ENCODE data around the gene HIF3A.

HIF3A gene

DNA sequence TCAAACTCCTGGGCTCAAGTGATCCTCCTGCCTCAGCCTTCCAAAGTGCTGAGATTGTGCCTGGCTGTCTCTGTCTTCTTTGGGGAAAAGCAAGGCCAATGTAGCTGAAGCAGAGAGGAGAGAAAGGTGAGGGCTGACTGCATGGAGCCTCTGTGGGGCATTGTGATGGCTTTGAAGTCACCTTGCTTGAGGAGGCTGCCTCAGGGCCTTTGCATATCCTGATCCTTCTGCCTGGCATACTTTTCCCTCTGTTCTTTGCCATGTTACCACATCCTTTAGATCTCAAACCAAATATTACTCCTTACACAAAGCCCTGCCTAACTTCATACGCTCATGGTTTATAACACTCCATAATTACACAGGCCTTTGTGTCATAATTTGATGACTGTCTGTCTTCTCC, 40.6 kb downstream of the HIF3A start:
- DNase-seq, result no peak

DNA sequence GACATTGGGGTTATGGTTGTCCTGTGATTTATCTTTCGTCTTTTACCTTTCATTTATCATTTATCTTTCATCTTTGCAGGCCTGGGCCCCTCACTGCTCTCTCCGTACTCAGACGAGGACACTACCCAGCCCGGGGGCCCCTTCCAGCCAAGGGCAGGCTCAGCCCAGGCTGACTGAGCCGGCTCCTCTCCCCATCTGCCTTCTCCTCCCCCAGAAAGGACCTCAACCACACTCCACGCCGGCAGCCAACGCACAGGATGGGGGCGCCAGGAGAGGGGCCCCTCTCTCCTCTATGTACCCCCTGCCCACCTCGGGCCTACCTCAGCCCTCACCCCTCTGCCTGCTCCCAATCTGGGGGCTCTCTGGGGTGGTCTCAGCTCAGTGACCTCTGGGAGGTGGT, 42.6 kb downstream of the HIF3A start:
- DNase-seq, result no peak

DNA sequence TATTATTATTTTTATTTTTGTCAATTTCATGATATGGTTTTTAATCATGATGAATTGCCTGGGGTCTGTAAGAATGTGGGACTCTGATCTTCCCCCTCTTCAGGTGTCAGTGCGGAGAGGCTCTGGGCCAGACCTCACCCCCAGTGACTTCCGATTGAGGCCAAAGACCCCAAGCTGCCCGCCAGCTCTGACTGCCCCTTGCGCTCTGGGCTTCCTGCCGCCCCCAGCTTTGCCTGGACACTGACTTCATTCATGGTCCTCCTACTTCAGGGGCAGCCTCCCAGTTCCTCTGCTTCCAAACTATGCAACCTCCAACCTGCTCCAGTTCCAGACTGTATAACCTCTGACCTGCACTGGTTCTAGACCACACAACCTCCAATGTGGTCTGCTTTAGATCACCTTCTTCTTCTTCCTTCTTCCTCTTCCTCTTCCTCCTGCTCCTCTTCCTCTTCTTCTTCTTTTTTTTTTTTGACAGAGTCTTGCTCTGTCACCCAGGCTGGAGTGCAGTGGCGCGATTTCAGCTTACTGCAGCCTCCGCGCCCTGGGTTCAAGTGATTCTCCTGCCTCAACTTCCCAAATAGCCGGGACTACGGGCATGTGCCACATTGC, 43.3 kb downstream of the HIF3A start:
- DNase-seq, result no peak

DNA sequence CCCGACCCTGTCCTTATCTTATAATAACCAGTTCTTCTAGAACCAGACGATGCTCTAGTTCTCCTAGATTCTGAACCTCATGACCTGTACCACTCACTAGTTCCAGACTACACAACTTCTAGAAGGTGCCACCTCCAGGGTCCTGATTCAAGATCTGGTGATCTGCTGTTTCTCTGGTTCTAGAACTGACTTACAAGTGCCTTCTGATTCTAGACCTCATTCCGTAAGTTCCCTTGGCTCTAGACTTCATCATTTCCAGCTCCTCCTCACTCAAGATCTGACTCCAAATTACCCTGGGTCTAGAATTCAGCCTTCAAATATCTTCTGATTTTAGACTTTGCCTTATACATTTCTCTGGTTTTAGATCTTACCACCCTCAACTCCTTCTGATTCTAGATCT, 45.1 kb downstream of the HIF3A start:
- no peak for DNase-seq

DNA sequence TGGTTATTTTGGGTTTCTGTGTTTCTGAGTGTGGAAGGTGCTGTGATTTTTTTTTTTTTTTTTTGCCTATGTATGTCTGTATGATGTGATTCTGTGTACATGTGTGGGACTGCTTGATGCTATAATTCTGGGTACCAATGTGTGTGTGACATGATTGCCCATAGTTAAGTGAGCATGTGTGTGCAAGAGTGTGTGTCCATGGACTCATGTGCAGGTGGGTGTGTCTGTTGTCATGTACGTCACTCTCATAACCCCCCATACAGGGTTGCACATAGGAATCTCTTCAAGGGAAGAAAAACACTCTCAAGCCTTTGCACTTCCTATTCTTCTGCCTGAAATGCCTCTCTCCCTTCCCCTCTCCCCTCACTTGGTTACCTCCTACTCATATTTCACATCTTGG, 47.5 kb downstream of the HIF3A start:
- no peak for DNase-seq

DNA sequence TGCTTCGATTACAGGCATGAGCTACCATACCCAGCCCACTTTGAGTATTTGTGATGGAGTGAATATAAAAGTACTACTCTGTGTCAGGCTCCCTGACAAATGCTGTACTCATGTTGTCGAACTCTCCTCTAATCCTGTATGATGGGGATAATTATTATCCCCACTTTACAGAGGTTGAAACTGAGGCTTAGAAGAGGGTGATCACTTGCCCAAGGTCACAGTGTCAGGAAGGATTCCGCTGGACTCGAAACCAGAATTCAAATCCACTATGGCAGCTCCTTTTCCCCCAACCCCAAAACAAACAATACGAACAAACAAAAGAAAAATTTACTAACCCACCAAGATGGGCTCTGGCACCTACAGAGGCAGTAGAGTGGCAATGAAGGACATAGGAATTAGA, 48.3 kb downstream of the HIF3A start:
- no peak for DNase-seq

DNA sequence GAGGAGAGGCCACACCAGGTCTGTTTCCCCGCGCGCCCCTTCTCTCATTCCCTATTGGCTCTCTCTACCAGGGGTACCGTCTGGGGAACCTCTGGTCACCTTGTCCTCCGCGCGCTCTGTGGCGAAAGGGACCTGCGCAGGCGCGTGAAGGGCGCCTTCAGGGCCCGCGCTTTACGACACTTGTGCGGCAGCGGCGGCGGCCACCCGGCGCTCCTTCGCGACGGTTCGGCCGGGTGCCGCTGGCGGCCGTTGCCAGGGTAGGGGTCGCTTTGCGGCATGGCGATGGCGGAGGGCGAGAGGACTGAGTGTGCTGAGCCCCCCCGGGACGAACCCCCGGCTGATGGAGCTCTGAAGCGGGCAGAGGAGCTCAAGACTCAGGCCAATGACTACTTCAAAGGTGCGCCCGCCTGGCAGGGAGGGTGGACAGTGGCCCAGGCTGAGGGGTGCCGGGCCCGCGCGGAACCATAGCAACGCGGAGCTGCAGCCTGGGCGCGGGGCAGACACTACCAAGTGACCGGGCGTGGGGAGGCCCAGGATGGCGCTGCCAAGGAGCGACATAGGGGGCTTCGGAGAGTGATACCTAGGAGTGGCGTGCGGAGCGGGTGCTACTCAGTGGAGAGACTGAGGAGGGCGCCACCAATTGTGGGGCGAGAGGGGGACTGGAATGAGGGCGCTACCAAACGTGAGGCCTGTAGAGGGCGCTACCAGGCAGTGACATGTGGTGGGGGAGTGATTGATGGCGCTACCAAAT, 50.2 kb downstream of the HIF3A start, which contains the start of gene PPP5C:
PPP5C (plus strand) TSS at position 267 of the 751 bp plus-strand sequence; CDS start at position 277, 10 bp downstream.
- DNase-seq, result peak; percentile 72

DNA sequence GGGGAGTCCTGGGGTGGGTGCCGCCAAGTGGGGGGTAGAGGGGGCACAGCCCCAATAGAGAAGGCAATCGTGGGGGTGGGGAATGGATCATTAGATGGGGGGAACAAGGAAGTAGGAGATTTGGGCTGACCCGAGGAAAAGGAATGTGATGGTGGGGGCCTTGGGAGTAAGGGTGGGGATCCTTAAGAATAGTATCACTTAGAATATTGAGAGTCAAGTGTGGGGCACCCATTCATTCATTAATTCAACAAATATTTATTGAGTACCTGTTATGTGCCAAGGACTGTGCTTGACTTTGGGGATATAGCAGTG, 50.7 kb downstream of the HIF3A start:
- DNase-seq, result no peak

DNA sequence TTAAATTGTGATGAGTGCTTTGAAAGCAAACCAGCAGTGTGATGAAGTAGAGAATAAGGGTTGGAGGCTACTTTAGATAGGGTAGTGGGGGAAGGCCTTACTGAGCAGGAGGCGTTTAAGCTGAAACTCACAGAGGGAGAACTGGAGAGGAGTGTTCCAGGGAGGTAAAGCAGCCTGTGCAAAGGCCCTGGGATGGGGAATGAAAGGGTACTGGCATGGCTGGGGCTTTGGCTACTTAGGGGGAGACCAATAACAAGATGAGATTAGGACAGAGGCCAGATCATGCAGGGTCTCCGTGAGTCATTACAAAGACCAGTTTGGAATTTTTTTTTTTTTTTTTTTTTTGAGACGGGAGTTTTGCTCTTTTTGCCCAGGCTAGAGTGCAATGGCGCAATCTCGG, 51.1 kb downstream of the HIF3A start:
- DNase-seq, result no peak

DNA sequence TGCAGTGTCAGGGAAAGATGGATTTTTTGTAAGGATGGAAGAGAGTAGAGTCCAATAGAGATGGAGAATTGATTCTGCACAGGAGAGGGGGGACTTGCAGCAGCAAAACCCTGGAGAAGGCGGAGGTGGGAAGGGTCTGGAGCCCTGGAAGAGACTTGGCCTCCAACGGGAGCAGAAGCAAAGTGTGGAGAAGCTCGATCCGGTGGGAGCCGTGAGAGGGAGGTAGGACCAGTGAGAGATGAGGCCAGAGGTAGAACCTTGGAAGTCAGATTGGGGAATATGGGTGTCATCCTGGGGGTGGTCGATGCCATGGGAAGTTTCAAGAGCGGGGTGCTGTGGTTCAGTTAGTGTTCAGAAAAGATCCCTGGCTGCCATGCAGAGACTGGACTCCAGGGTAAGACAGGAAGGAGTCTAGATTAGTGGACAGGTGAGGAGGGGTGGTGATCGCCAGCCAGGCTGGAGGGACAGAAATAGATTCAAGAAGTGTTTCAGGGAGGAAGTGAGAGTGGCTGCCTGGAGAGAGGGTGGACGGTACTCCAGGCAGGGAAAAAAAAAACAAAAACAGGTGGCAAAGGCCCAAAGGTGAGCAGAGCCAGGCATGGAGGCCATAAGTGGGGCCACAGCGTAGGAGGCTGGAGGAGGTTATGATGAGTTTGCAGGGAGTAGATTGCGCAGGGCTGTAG, 52.6 kb downstream of the HIF3A start:
- no peak for DNase-seq

DNA sequence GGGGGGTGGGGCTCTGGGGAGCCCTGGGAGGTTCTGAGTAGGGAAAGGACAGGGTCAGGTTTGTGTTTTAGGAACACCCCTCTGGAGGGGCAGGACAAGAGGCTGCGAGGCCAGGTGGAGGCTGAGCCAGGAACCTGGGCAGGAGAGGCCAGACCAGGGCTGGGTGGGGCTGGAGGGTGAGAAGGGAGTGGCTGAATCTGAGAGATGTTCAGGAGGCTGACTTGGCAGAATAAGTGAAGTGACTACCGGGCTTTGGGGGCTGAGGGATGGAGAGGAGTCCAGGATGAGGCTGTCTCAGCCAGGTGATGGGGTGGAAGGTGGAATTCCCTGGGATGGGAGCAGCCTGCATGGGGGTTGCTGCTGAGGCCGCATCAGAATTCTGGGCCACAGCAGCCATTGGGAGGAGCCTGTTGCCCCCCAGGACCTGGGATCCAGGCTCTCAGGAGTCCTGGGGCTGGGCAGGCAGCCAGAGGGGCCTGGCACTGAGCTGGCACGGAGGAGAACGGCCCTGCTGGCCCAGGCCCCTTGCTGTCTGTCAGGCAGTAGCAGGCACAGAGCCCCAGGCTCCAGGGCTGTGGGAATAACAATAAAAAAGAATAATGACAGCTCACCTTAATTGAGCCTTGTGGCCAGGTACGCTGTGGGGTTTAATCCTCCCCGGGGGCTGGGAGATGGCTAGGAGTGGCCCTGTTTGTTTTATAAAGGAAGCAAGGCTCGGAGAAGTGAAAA, 53.4 kb downstream of the HIF3A start:
- no peak for DNase-seq

DNA sequence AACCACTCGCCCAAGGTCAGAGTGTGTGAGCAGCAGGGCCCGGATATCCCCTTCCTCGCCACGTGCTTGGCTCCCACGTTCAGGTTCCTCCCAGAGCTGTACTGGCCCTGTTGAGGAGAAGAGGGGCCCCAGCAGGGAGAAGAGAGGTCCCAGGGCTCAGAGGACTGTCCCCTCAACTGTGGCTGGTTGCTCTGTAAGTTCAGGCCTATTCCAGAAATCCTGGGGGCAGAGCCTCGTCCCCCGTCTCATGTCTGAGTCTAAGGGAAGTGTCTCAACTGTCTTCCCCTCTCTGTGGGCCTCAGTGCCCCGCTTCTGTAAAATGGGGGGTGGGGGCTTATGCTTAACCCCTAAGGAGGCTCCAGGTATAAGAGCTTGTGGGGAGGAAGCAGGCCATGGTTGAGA, 53.9 kb downstream of the HIF3A start:
- no peak for DNase-seq

DNA sequence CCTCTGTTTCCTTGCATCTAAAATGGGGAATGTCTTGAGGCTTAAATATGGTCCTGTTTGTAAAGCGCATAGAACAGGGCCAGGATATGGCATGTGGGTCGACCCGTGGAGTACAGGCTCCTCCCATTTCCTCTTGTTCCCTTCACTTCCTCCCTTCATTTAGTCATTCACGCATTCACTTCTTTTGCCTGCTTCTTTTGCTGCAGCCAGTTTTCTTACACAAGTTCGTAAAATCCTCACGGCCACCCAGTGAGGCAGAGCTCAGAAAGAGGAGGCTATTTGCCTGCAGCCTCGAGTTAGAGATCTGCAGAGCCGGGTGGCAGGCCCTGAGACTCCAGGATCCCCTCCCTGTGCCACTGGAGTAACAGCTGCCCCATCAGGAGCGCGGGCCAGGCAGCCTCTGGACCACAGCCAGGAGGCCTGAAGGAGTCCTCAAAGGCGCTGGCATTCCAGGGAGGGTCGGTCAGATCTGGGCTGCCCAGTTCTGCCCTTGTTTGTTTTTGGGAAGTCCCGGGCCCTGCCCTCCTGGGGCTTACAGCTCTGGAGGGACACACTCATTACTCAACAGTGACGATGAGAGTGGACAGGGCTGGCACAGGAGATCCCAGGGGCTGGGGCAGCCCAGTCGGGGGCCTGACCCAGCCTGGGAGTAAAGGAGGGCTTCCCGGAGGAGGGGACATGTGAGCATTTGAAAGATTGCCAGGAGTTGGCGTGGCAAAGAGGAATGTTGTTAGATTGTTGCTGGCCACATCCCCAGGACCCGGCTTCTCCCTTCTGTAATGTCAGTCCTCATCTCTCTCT, 54.6 kb downstream of the HIF3A start:
- no peak for DNase-seq

DNA sequence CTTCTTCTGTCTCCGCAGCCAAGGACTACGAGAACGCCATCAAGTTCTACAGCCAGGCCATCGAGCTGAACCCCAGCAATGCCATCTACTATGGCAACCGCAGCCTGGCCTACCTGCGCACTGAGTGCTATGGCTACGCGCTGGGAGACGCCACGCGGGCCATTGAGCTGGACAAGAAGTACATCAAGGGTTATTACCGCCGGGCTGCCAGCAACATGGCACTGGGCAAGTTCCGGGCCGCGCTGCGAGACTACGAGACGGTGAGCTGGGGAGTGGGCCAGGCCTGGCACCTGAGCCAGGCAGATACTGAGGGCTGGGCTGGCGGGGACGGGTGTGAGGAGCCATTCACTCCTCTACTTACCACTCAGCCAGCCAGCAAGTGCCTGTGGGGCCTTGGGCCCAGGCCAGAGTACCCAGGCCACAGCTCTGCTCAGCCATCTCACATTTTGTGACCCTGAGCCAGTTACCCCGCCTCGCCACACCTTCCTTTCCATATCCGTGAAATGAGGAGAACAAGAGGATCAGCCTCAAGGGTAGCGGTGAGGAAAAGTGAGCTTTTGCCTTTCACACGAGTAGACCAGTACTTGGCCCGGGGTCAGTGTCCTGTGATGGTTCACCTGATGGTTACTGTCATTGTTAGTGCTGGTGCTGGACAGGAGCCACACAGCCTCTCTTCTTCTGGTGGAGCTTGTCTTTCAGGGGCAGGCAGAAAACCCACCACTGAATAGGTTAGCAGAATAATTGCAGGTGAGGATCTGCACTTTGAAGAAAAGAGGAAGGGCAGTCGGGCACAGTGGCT, 57.1 kb downstream of the HIF3A start:
- no peak for DNase-seq

DNA sequence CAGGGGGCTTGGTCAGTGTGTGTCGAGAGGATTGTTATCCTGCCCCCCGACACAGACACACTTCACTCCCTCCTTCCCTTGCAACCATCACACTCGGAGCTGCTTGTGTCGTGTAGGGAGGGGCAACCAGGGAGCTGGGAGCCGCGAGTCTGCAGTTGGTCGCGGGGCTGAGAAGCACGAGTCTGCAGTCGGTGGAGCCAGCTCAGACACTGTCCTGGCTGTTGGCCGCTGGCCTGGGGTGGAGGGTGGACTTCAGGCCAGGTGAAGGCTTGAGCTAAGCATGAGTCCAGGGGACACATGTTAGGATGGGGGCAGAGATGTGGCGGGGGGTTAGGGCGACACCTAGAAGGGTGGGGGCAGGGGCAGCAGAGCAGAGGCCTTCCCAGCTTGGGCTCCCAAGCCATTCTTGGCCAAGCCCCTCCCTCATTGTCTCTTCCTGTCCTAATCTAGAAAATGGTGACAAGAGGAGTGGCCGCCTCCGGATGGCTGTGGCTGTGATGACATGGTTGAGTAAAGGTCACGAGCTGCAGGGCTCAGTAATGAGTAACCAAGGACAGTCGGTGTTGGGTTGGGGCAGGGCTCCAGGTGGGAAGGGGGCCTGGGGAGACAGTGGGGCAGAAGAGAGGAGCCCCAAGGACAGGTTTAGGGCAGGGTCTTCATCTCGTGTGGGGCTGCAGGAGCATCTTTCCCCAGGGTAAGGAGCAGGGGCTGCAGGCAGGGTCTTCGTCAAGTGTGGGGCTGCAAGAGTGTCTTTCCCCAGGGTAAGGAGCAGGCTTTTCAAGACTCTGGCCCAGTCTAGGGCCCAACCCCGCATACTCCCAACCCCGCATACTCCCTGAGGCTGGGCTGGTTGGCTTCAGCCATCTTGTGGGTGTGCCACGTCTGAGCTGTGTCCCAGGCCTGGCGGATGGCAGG, 58.6 kb downstream of the HIF3A start:
- no peak for DNase-seq

DNA sequence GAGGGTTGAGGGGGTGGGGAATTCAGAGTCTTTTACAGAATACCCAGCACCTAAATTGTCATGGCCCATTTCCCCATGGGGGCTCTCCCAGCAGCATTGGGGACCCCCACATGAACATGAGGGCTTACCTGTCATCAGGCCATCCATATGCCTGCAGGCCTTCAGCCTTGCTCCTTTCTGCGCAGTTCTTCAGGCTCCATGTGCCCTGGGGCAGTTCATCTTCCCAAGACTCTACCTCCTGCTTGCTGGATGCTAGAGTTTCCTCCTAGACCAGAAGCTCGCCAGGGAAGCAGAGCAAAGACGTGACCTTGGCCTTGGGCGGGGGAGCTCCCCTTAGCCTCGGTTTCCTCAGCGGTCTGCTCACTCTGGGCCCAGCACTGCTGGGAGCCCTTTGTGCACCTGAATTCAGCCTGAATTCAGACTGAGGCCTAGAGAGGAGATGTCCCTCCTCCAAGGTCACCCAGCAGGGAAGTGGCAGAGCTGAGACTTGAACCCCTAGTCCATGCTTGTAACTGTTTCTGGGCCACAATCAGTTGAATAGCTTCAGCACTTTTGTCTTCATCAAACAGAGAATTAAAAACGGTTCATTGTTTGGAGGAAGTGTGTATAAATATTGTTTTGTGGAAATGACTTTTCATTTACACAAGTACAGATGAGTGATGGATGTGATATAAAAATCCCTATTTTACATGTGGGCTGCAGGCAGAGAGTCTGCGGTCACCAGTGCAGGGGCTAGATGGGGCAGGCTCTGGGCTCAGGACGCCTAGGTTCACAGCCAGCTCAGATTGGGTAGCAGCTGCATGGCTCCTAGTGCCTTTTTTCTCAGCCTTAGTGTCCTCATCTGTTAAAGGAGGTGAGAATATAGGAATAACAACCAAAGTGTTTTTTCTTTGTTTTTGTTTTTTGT, 59.6 kb downstream of the HIF3A start:
- no peak for DNase-seq

DNA sequence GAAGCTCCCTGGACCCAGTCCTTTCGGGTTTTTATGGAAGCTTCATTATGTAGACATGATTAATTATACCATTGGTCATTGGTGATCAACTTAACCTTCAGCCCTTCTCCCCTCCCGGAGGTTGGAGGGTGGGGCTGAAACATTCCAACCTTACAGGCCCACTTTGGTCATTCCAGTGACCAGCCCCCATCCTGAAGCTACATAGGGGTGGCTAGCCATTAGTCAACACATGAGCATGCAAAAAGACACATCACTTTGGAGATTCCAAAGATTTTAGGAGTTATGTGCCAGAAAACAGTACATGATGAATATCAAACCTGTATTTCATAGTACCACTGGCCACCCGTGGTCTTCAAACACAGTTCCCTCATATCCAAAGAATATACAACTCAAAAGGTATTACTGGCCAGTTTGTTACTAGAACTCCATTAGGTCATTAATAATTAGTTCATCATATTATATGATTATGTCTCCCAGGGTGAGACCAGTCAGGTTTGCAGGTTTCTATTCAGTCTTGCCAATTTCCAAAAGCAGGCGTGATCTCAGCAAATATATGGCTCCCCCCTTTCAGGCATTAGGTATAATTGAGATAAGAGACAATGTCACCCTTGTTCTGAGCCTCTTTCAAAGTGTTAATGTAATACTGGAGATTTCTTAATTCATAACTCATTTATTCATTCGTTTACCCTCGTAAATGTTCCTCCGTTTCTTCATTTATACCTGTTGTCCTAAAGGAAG, 61.2 kb downstream of the HIF3A start:
- DNase-seq, result no peak

DNA sequence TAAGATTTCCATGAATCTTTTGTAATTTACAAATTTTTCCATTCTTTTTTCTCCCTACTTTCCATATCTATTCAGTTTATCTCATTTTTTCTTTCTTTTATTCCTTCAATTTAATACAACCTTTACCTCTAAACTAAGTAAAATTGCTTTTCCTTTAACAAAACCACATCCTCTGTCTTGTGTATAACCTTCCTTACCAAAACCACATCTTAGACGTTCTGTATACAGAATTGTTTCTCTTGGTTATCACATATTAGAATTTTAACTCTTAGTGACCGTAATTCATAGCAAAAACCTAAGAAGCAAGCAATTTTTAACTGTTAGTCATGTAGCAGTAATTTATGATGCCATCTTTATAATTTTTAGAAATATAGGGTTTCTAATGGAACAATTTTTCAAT, 65.1 kb downstream of the HIF3A start:
- DNase-seq, result no peak

DNA sequence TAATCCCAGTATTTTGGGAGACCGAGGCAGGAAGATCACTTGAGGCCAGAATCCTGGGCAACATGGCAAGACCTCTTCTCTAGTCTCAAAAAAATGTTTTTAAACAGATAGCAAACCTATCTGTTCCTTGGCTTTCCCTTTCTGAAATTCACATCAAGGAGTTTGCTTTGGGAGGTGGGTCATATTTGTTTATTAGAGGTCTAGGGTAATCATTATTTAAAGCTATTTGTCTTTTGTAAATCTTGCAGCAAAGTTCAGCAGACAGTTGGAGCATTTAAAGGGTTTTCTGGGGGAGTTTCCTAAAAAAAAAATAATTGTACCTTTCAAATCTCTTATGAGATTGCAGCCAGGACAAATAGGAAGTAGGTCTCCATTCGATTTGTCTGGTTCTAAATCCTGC, 67.5 kb downstream of the HIF3A start:
- DNase-seq, result no peak
